BLaER1 treated with 17β-estradiol and CSF1 and Interleukin-3, amounts not matched to agents 10 nM and 100 nM (cell line): Measurements from ENCODE around the gene LMO2.

Source experiments
- H3K27ac ChIP-seq, 11 experiments: shearing (Covaris generic); formaldehyde crosslinking; 2 replicates each; pipeline ENCODE4 v1.8.1; 2022
- H3K27me3 ChIP-seq, 11 experiments: shearing (Covaris generic); formaldehyde crosslinking; 2 replicates each; pipeline ENCODE4 v1.8.1; 2022
- H3K36me3 ChIP-seq, 11 experiments: shearing (Covaris generic); formaldehyde crosslinking; 2 replicates each; pipeline ENCODE4 v1.8.1; 2022
- H3K4me1 ChIP-seq, 10 experiments: shearing (Covaris generic); formaldehyde crosslinking; 2 replicates each; pipeline ENCODE4 v1.8.1; 2022
- H3K4me2 ChIP-seq, 11 experiments: shearing (Covaris generic); formaldehyde crosslinking; 2 replicates each; pipeline ENCODE4 v1.8.1; 2022
- H3K4me3 ChIP-seq, 10 experiments: shearing (Covaris generic); formaldehyde crosslinking; 2 replicates each; pipeline ENCODE4 v1.8.1; 2022
- H3K9ac ChIP-seq, 11 experiments: shearing (Covaris generic); formaldehyde crosslinking; 2 replicates each; pipeline ENCODE4 v1.8.1; 2022
- H3K9me3 ChIP-seq, 11 experiments: shearing (Covaris generic); formaldehyde crosslinking; replicated peaks in 1 of 11; 2 replicates each; pipeline ENCODE4 v1.8.1; 2022
- H4K20me1 ChIP-seq, 11 experiments: shearing (Covaris generic); formaldehyde crosslinking; 2 replicates each; pipeline ENCODE4 v1.8.1; 2022
- Cebpa-rat ChIP-seq, 11 experiments: shearing (Covaris generic); IDR thresholded peaks; 2 replicates each; pipeline ENCODE4 v1.8.1; 2022

LMO2 gene

DNA sequence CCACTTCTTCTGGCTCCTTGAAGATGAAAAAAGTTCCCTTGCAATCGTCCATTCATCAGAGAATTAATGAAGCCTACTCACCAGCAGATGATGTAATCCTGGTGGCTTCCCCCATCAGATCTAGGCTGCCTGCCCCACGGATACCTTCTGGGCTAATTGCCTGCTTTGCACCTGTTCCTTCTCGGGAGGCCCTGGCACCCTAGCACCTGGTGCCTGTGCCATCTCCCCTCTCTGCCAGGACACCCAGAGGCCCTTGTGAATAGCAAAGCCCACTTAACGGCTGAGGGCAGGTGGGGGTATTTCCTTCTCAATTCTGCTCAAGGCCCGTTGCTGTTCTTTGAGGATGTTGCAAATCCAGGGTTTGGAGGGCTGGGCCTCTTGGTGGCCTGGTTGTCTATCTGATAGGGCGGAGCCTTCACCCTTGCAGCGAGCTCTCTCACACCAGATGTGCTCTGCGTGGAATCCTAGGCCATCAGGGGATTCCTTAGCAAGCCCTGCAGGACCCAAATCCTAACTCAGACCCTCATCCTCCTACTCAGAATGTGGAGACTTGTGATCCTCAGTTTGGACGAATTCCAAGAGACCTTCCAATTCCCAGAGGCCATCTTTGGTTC, at the start of gene LMO2:
Gene LMO2 (minus strand): TSS at position 363 of the 614 bp plus-strand sequence. CDS start 22,360 bp downstream, outside the sequence.
- Histone ChIP-seq H3K9me3 (peaks cover 0 to 32% (median 0%) of the 10 kb centered on the region in 11 experiments; a peak in 4 of 22 replicates), H3K36me3 (peaks cover 0 to 41% (median 27%) of the 10 kb centered on the region in 11 experiments; a peak in 14 of 22 replicates), H3K4me3 (peak within 1 kb of the TSS; percentile 33 to 82 (median 64); a peak in 19 of 20 replicates), H4K20me1 (peaks cover 0 to 27% (median 0%) of the 10 kb centered on the region in 11 experiments; a peak in 9 of 22 replicates), H3K27ac (peak within 1 kb of the TSS; percentile 92 to 98 (median 97)), H3K4me2 (peak within 1 kb of the TSS; percentile 81 to 98 (median 91)), H3K4me1 (peaks cover 65 to 92% (median 73%) of the 10 kb centered on the region in 10 experiments), H3K9ac (peak within 1 kb of the TSS; percentile 83 to 93 (median 88)), H3K27me3 (no peaks in the 10 kb centered on the region)
- TF ChIP-seq Cebpa-rat (IDR thresholded peaks at IDR 0.05), result peak in 8 of 11 experiments; percentile 23 to 78 (median 66); a peak in 10 of 22 replicates

DNA sequence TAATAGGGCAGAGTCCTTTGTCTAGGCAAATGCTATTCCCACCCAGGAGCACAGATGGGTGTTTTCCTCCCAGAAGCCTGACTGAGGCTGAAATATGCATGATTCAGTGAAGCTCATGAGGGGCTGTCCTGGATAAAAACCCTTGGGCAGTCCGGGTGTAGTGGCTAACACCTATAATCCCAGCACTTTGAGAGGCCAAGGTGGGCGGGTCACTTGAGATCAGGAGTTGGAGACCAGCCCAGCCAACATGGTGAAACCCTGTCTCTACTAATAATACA, 48.6 kb upstream of the LMO2 start:
- TF ChIP-seq Cebpa-rat (IDR thresholded peaks at IDR 0.05), result no peak
- peaks cover 24 to 100% (median 55%) of the 10 kb centered on the region in 10 experiments for H3K4me1 ChIP-seq
- H3K36me3 ChIP-seq, result no peaks in the 10 kb centered on the region
- H3K4me3 ChIP-seq, result no peak overlapping the region
- peak overlapping the region in 4 of 11 experiments; percentile 22 to 75 (median 67); a peak in 7 of 22 replicates for H3K27ac ChIP-seq
- no peaks in the 10 kb centered on the region for H4K20me1 ChIP-seq
- H3K27me3 ChIP-seq, result no peaks in the 10 kb centered on the region
- H3K9ac ChIP-seq, result no peak overlapping the region
- H3K9me3 ChIP-seq, result no peaks in the 10 kb centered on the region
- peak overlapping the region in 5 of 11 experiments; percentile 61 to 89 (median 80); a peak in 9 of 22 replicates for H3K4me2 ChIP-seq

DNA sequence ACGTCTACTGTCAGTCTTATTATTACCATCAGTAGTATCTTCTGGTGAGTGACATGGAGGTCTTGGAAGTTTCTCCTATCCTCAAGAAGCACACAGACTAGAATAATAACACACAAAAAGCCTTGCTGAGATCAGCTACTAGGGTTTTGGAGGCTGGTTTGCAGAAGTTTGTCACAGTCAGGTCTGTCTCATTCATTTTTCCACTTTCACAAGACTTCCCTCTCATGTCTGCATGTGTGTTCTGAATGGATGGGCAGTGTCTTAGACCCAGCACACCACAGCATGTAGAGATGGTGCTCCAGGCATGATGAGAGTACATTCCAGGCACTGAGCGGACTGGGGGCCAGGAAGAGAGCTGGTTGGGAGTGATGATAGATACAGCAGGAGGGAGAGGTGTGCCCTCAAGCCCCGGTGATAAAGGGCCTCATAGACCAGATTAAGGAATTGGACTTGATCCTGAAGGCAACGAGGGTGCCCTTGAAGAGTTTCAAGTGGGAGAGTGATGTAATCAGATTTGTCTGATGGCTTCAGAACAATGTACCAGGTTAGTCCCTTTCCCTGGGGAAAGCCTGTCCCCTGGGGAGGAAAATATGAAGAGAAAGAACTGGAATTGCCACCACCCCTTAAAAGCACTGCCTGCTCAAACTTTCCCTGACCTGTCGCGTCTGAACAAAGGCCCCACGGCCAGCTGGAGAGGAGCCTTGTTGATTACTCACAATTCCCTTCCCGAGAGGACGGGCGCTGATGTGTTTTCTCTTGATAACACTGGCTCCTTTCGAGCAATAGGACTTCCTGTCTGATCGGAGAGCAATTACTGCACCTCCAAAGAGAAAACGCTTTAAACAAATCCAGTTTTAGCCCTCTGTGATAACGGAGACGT, 45.1 kb upstream of the LMO2 start:
- Histone ChIP-seq H3K27ac (peak overlapping the region; percentile 7 to 99 (median 96); a peak in 18 of 22 replicates), H3K9ac (peak overlapping the region in 8 of 11 experiments; percentile 0 to 73 (median 65); a peak in 13 of 22 replicates), H3K4me3 (peak overlapping the region in 2 of 10 experiments; percentile 2 to 13; a peak in 1 of 20 replicates), H3K27me3 (no peaks in the 10 kb centered on the region), H3K4me1 (peaks cover 34 to 100% (median 77%) of the 10 kb centered on the region in 10 experiments), H4K20me1 (no peaks in the 10 kb centered on the region), H3K36me3 (peaks cover 0 to 7% (median 0%) of the 10 kb centered on the region in 11 experiments; a peak in 3 of 22 replicates), H3K4me2 (peak overlapping the region; percentile 44 to 89 (median 81)), H3K9me3 (peaks cover 7 to 18% (median 15%) of the 10 kb centered on the region in 11 experiments; a peak in 20 of 22 replicates)
- TF ChIP-seq Cebpa-rat (IDR thresholded peaks at IDR 0.05), result no peak

DNA sequence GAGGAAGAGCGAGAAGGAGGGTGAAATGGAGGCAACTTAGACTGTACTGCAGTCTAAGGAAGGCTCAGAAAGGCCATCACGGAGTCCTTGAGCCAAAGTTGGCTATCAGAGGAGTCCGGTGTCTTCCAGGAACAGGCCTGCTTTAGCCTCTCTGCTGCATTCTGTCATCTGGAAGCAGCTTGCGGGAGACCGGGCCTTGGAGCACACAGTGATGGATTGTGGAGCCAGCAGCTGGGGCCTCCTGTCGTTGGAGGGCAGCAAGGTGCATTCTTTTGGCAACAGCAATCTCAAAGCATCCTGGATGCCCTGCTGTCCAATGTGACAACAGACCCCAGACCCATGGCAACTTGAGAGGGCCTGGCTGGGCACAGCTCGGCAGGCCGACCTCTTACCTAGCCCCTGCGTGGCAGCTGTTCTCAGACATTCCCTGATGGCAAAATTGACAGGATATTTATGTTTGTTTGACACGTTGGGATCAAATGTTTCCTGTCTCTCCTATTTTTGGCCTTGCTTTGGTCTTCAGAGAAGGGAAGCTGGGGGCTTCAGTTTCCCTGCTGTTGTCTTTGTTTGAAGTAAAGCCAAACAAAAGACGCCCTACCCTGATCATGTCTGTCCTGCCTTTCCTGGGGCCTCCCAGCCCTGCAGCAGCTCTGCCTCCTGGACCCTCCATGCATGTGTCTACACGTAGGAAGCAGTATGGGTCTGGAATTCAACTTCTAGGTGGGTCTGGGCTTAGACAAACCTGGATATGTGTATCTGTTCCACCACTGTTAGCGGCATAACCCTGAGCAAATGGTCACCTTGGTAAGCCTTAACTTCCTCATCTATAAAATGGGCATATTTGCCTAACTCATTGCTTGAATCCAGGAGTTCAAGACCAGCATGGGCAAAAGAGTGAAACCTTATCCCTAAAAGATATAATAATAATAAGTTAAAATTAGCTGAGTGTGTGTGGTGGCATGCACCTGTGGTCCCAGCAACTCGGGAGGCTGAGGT, 43.9 kb upstream of the LMO2 start:
- Histone ChIP-seq H3K4me1 (peaks cover 34 to 100% (median 77%) of the 10 kb centered on the region in 10 experiments), H3K27me3 (no peaks in the 10 kb centered on the region), H3K9me3 (peaks cover 10 to 26% (median 22%) of the 10 kb centered on the region in 11 experiments; a peak in 20 of 22 replicates), H3K4me2 (peak overlapping the region; percentile 33 to 89 (median 81)), H4K20me1 (no peaks in the 10 kb centered on the region), H3K27ac (peak overlapping the region in 9 of 11 experiments; percentile 10 to 99 (median 99); a peak in 16 of 22 replicates), H3K9ac (peak overlapping the region in 6 of 11 experiments; percentile 2 to 73 (median 52); a peak in 8 of 22 replicates), H3K36me3 (peaks cover 0 to 7% (median 0%) of the 10 kb centered on the region in 11 experiments; a peak in 3 of 22 replicates), H3K4me3 (no peak overlapping the region)
- TF ChIP-seq Cebpa-rat (IDR thresholded peaks at IDR 0.05), result no peak

DNA sequence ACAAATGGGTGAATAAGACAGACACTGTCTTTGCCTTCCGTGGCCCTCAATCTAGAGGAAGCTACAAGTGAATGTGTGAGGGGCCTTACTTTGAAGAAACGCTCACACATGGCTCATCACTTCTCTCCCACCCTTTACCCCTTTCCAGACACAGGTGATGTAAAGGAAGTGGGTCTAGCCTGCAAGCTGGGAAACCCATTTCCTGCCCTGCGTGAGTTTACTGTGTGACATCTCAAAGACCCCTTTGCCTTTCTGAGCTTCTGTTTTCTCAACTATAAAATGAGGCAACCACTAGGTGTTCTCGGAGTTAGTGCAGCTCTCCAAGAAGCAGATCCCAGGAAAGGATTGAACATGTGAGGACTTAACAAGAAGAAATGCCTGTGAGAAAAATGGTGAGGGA, 43.1 kb upstream of the LMO2 start:
- H3K4me1 ChIP-seq, result peaks cover 42 to 98% (median 78%) of the 10 kb centered on the region in 10 experiments
- peak overlapping the region in 5 of 11 experiments; percentile 33 to 93 (median 51); a peak in 6 of 22 replicates for H3K9ac ChIP-seq
- H4K20me1 ChIP-seq, result no peaks in the 10 kb centered on the region
- H3K4me2 ChIP-seq, result peak overlapping the region; percentile 33 to 89 (median 81); a peak in 19 of 22 replicates
- no peaks in the 10 kb centered on the region for H3K27me3 ChIP-seq
- peaks cover 0 to 7% (median 0%) of the 10 kb centered on the region in 11 experiments; a peak in 3 of 22 replicates for H3K36me3 ChIP-seq
- no peak for TF ChIP-seq Cebpa-rat (IDR thresholded peaks at IDR 0.05)
- no peak overlapping the region for H3K4me3 ChIP-seq
- peak overlapping the region in 10 of 11 experiments; percentile 6 to 99 (median 98); a peak in 15 of 22 replicates for H3K27ac ChIP-seq
- H3K9me3 ChIP-seq, result peaks cover 10 to 26% (median 22%) of the 10 kb centered on the region in 11 experiments; a peak in 20 of 22 replicates

DNA sequence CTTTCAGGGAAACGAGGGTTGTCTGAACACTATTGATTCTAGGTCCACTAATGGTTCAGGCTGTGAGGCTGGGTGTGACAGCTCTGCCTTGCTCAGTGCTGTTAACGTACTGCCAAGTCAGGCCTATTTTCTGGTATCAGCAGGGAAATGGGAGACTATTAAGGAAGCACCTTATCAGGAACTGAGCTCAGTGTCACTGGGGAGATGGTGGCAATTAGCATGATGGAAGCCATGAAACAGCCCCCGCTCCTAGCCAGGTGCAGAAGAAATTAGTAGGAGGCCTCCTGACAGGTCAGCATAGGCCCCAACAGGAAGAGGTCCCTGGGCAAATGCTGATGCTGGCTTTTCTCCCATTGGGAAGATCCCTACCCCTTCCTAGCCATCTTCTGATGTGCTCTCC, 42.6 kb upstream of the LMO2 start:
- Histone ChIP-seq H3K4me2 (peak overlapping the region; percentile 12 to 89 (median 81); a peak in 20 of 22 replicates), H3K9me3 (peaks cover 10 to 26% (median 22%) of the 10 kb centered on the region in 11 experiments; a peak in 20 of 22 replicates), H3K27ac (peak overlapping the region in 10 of 11 experiments; percentile 6 to 99 (median 99); a peak in 17 of 22 replicates), H4K20me1 (no peaks in the 10 kb centered on the region), H3K9ac (peak overlapping the region in 3 of 11 experiments; percentile 73 to 93 (median 86); a peak in 6 of 22 replicates), H3K4me1 (peaks cover 47 to 98% (median 84%) of the 10 kb centered on the region in 10 experiments), H3K27me3 (no peaks in the 10 kb centered on the region), H3K4me3 (no peak overlapping the region), H3K36me3 (peaks cover 0 to 7% (median 0%) of the 10 kb centered on the region in 11 experiments; a peak in 3 of 22 replicates)
- TF ChIP-seq Cebpa-rat (IDR thresholded peaks at IDR 0.05), result no peak

DNA sequence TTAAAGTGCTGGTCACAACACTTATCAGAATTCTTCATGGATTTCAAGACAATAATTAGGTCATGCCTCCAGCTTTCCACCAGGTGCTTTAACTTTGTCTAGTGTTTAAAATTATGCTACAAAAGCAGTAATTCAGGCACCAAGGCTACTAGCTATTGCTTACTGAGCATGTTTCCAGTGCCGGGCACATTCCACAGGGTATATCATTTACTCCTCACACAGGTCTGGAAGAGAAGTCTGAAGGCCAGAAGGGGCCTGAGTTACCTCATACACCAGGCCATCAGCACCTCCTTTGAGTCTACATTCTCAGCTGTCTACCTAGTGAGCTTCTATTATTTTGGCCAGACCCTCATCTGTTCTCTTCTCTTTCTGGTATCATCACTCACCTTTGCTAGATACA, 41.7 kb upstream of the LMO2 start:
- no peaks in the 10 kb centered on the region for H3K27me3 ChIP-seq
- H3K4me3 ChIP-seq, result no peak overlapping the region; a peak in 1 of 20 replicates
- H3K36me3 ChIP-seq, result peaks cover 0 to 7% (median 0%) of the 10 kb centered on the region in 11 experiments; a peak in 3 of 22 replicates
- H3K4me2 ChIP-seq, result peak overlapping the region in 7 of 11 experiments; percentile 81 to 89 (median 85); a peak in 12 of 22 replicates
- no peak for TF ChIP-seq Cebpa-rat (IDR thresholded peaks at IDR 0.05)
- peak overlapping the region in 4 of 11 experiments; percentile 13 to 93 (median 80); a peak in 6 of 22 replicates for H3K9ac ChIP-seq
- peak overlapping the region in 9 of 11 experiments; percentile 95 to 99 (median 99); a peak in 17 of 22 replicates for H3K27ac ChIP-seq
- peaks cover 48 to 98% (median 92%) of the 10 kb centered on the region in 10 experiments for H3K4me1 ChIP-seq
- H3K9me3 ChIP-seq, result peaks cover 10 to 27% (median 23%) of the 10 kb centered on the region in 11 experiments; a peak in 20 of 22 replicates
- H4K20me1 ChIP-seq, result no peaks in the 10 kb centered on the region
